GM21528 (cell line): Measurements from ENCODE around the gene GPR183.

Experiments used
- ATAC-seq: cut with Tn5 transposase; IDR thresholded peaks from one replicate; pipeline ENCODE4 v1.9.1; 2021; ENCODE audit warnings: mild to moderate bottlenecking, moderate library complexity; ENCODE audit not compliant: unreplicated experiment, low FRiP score

GPR183 gene

GRCh38 chr13:99273128-99273527, 34.1 kb downstream of the GPR183 start:
- ATAC-seq: no peak

GRCh38 chr13:99272481-99272880, 34.7 kb downstream of the GPR183 start:
- no peak for ATAC-seq

GRCh38 chr13:99271249-99271648, 36.0 kb downstream of the GPR183 start:
- no peak for ATAC-seq

DNA sequence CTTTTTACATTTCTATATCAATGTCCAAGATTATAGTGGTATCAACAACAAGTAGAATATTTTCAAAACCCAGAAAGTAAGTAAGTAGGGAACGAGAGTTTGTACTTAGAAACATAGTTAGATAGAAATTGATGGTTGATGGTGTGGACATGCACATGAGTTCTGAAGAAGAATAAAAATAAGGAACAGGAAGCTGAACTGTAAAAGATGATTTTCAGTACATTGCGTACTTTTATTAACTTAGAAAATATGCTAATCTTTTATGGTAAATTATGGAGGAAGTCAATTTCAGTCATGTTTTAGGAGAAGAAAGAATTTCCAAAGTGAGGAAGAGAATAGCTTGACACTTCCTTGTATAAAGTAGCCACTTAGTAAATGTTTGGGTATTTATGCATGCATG, 36.7 kb downstream of the GPR183 start:
- ATAC-seq: no peak

- ATAC-seq: peak; percentile 77
Measured at GRCh38 chr13:99269627-99270241, 37.5 kb downstream of the GPR183 start.

- ATAC-seq: no peak
Measured at GRCh38 chr13:99268822-99269221, 38.4 kb downstream of the GPR183 start.

DNA sequence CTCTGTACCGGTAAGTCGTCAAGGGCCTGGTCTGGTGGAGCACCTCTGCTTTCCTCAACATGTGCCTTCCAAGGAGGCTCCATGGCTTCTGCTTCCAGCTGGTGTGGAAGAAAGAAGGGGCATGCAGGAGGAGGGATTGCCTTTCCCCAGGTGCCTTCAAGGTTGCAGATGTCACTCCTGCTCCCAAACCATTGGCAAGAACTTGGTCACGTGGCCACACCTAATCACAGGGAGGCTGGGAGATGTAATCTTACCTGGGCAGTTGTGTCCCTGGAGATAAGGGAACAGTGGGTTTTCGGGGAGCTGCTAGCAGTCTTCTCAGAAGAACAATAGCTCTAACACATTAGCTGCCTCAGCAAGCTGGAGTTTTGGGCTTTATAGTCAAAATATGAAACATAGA, 39.3 kb downstream of the GPR183 start:
- ATAC-seq: no peak

GRCh38 chr13:99266827-99267226, 40.4 kb downstream of the GPR183 start:
- no peak for ATAC-seq

DNA sequence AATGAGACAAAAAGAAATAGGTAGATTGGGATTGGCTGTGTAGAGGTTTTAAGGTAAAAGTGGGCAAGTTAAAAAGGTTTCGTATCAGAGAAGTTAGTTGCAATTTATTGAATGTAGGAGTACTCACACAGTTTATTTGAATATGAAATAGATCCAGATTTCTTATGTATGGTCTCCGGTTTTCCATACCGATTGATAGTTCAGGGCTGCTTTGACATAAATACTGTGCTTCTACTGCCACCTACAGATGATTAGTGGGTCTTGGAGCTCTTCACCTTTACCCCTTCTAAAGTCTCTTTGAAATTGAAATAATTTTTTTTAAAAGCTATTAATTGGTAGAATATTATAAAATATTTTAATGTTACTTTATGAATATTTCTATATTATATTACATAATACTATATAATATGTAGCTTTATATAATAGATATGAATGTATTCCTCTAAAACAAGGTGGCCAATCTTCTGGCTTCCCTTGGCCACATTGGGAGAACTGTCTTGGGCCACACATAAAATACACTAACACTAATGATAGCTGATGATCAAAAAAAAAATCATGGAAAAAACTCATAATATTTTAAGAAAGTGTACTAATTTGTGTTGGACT, 41.3 kb downstream of the GPR183 start:
- ATAC-seq: no peak

- no peak for ATAC-seq
Measured at GRCh38 chr13:99265162-99265800, 41.9 kb downstream of the GPR183 start.

DNA sequence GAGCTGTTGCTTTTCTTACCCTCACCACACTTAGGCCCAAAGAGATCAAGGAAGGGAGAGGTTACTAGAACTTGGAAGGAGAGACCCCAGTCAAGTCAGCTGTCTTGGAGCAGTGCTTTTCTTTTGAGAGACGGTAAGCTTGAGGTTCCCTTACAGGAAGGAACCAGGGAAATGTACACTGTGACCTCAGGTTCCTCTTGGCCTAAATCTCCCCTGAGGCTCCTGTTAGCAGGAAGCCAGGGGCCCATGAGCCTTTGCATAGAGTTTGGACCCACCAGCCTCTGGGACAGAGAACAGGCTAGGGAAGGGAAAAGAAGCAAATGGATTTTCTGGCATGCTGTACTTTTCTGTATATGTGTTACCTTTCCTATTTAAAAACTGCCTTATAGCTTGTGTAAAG, 43.1 kb downstream of the GPR183 start:
- no peak for ATAC-seq

DNA sequence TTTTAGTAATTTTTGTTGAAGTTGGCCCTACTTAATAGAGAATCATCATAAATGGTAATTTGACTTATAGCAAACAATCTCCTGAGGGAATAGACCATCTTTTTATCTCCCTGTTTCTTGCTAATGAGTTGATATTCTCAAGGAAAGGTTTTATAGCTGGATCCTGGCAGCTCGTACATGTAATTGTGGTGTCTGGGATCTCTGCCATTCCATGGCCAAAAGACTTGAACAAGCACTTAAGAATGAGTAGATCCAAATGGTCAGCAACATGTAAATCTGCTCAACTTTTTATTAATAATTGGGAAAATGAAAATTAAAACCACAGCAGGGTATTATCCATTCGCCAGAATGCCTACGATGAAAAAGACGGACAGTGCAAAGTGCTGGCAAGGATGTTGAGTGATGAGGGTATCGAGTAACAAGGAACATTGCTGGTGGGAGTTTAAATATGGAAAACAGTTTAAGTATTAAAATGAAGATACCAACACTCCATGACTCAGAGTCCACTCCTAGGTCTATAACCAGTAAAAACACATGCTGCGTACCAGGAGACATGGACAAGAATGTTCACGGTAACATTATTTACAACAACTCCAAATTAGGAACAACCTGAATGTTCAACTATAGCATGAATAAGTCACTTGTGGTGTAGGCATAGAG, 43.9 kb downstream of the GPR183 start:
- ATAC-seq: no peak

GRCh38 chr13:99261059-99261458, 46.1 kb downstream of the GPR183 start:
- no peak for ATAC-seq

GRCh38 chr13:99260216-99260615, 47.0 kb downstream of the GPR183 start:
- no peak for ATAC-seq

GRCh38 chr13:99258946-99259345, 48.3 kb downstream of the GPR183 start:
- peak; percentile 73 for ATAC-seq

- ATAC-seq: peak; percentile 76
Measured at GRCh38 chr13:99258210-99258860, 48.9 kb downstream of the GPR183 start, which contains the start of gene GPR18. TSS of gene GPR18 (minus strand) at chr13:99258379. CDS start at chr13:99255872, 2,507 bp downstream.

GRCh38 chr13:99257291-99257690, 49.9 kb downstream of the GPR183 start:
- ATAC-seq: no peak

GRCh38 chr13:99256709-99257108, 50.5 kb downstream of the GPR183 start:
- ATAC-seq: no peak

- ATAC-seq: no peak
Measured at GRCh38 chr13:99256283-99256682, 50.9 kb downstream of the GPR183 start.

- no peak for ATAC-seq
Measured at GRCh38 chr13:99255271-99255670, 51.9 kb downstream of the GPR183 start.

DNA sequence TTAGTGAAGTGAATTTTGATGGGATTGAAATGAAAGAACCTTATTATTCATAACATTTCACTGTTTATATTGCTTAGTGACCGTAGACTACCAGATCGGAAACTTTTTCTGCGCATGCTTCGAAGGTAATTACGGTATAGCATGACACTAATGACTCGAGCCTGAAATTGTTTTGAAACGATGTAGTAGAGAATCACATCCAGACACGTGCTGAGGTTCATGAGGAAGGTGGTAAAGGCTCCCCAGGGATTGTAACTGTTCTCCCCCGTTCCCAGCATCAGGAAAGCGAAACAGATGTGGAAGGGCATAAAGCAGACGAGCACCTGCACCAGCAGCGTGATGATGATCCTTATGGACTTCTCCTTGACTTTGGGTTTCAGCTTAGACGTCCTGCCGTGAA, 52.4 kb downstream of the GPR183 start:
- no peak for ATAC-seq
